Loucy (cell line): ENCODE measurements around the gene NFATC1.

Experiments used
- H2AFZ ChIP-seq: fragments of 200-600 bp; sonication (generic); 2 replicates; pipeline ENCODE4 v1.6.0; 2016; ENCODE audit warnings: antibody characterized with exemption, mild to moderate bottlenecking, low read length, moderate library complexity
- H3F3A ChIP-seq: fragments of 200-600 bp; 2 replicates; pipeline ENCODE4 v1.6.0; 2016; ENCODE audit warnings: antibody characterized with exemption, low read depth, mild to moderate bottlenecking
- H3K27me3 ChIP-seq: fragments of 200-600 bp; sonication (generic); 2 replicates; pipeline ENCODE4 v1.6.1; 2014; ENCODE audit warnings: low read length, mild to moderate bottlenecking; ENCODE audit not compliant: insufficient read depth, poor library complexity, severe bottlenecking
- H3K36me3 ChIP-seq: fragments of 200-600 bp; sonication (generic); 2 replicates; pipeline ENCODE4 v1.6.1; 2016; ENCODE audit warnings: low read length; ENCODE audit not compliant: insufficient read depth
- H3K4me1 ChIP-seq: fragments of 200-600 bp; sonication (generic); 2 replicates; pipeline ENCODE4 v1.5.1; 2014; ENCODE audit warnings: low read length, mild to moderate bottlenecking; ENCODE audit not compliant: insufficient read depth, poor library complexity, severe bottlenecking
- H3K4me2 ChIP-seq: fragments of 200-600 bp; sonication (generic); 2 replicates; pipeline ENCODE4 v1.6.0; 2014; ENCODE audit warnings: antibody characterized with exemption, low read length, low read depth, mild to moderate bottlenecking; ENCODE audit not compliant: poor library complexity, severe bottlenecking
- H3K4me3 ChIP-seq: fragments of 200-600 bp; sonication (generic); 2 replicates; pipeline ENCODE4 v1.5.1; 2014; ENCODE audit warnings: low read length, mild to moderate bottlenecking, mixed read lengths; ENCODE audit not compliant: poor library complexity, severe bottlenecking
- H3K79me2 ChIP-seq: fragments of 200-600 bp; sonication (generic); 2 replicates; pipeline ENCODE4 v1.6.1; 2014; ENCODE audit warnings: low read length; ENCODE audit not compliant: insufficient read depth
- H3K9ac ChIP-seq: fragments of 200-600 bp; sonication (generic); 2 replicates; pipeline ENCODE4 v1.6.0; 2014; ENCODE audit warnings: mild to moderate bottlenecking, low read depth, low read length, moderate library complexity; ENCODE audit not compliant: poor library complexity, severe bottlenecking
- H3K9me2 ChIP-seq: fragments of 200-600 bp; sonication (generic); replicated peaks from 2 replicates; pipeline ENCODE4 v1.6.1; 2016; ENCODE audit warnings: low read depth, low read length, mixed read lengths
- H3K9me3 ChIP-seq: fragments of 200-600 bp; sonication (generic); 2 replicates; pipeline ENCODE4 v1.6.1; 2014; ENCODE audit warnings: mild to moderate bottlenecking, antibody characterized with exemption, low read length, low read depth; ENCODE audit not compliant: insufficient read depth
- H4K20me1 ChIP-seq: fragments of 200-600 bp; sonication (generic); 2 replicates; pipeline ENCODE4 v1.6.0; 2014; ENCODE audit warnings: antibody characterized with exemption, low read length, mild to moderate bottlenecking; ENCODE audit not compliant: insufficient read depth, poor library complexity, severe bottlenecking
- CTCF ChIP-seq: fragments of 200-600 bp; sonication (generic); conservative IDR thresholded peaks from 2 replicates; pipeline ENCODE4 v1.5.1; 2014; ENCODE audit warnings: mild to moderate bottlenecking, antibody characterized with exemption, low read length
- EZH2phosphoT487 ChIP-seq: fragments of 200-600 bp; IDR thresholded peaks from 2 replicates; pipeline ENCODE4 v1.6.1; 2018; ENCODE audit warnings: antibody characterized with exemption, mild to moderate bottlenecking, moderate library complexity, borderline replicate concordance

NFATC1 gene

GRCh38 chr18:79456105-79456980, 60.6 kb downstream of the NFATC1 start:
- Histone ChIP-seq H2AFZ (no peak overlapping the region), H3K4me2 (no peak overlapping the region), H3K9me2 (no peaks in the 10 kb centered on the region), H3K79me2 (no peaks in the 10 kb centered on the region), H3K4me1 (peaks cover 25% of the 10 kb centered on the region), H3K36me3 (peaks cover 29% of the 10 kb centered on the region; the same call in 1 of the 2 replicates), H3K9me3 (no peaks in the 10 kb centered on the region), H3K27me3 (no peaks in the 10 kb centered on the region), H3F3A (no peaks in the 10 kb centered on the region), H3K9ac (no peak overlapping the region), H3K4me3 (no peak overlapping the region), H4K20me1 (no peaks in the 10 kb centered on the region)
- no peak for TF ChIP-seq CTCF
- TF ChIP-seq EZH2phosphoT487: no peak

- no peaks in the 10 kb centered on the region for H3F3A ChIP-seq
- H3K9me3 ChIP-seq: no peaks in the 10 kb centered on the region
- no peaks in the 10 kb centered on the region for H4K20me1 ChIP-seq
- no peak overlapping the region for H2AFZ ChIP-seq
- H3K79me2 ChIP-seq: no peaks in the 10 kb centered on the region
- H3K4me3 ChIP-seq: no peak overlapping the region
- peaks cover 25% of the 10 kb centered on the region for H3K4me1 ChIP-seq
- no peaks in the 10 kb centered on the region for H3K9me2 ChIP-seq
- no peak overlapping the region for H3K9ac ChIP-seq
- peaks cover 27% of the 10 kb centered on the region; the same call in 1 of the 2 replicates for H3K36me3 ChIP-seq
- no peak overlapping the region for H3K4me2 ChIP-seq
- no peaks in the 10 kb centered on the region for H3K27me3 ChIP-seq
- no peak for TF ChIP-seq CTCF
- no peak for TF ChIP-seq EZH2phosphoT487
Observed at GRCh38 chr18:79457239-79457638, 61.5 kb downstream of the NFATC1 start.

- H3K4me2 ChIP-seq: no peak overlapping the region
- H3K79me2 ChIP-seq: no peaks in the 10 kb centered on the region
- TF ChIP-seq CTCF: no peak
- no peak for TF ChIP-seq EZH2phosphoT487
- peaks cover 25% of the 10 kb centered on the region for H3K4me1 ChIP-seq
- no peaks in the 10 kb centered on the region for H3K9me3 ChIP-seq
- no peaks in the 10 kb centered on the region for H4K20me1 ChIP-seq
- H3F3A ChIP-seq: no peaks in the 10 kb centered on the region
- peaks cover 26% of the 10 kb centered on the region; the same call in 1 of the 2 replicates for H3K36me3 ChIP-seq
- no peaks in the 10 kb centered on the region for H3K9me2 ChIP-seq
- no peaks in the 10 kb centered on the region for H3K27me3 ChIP-seq
- no peak overlapping the region for H3K9ac ChIP-seq
- no peak overlapping the region for H3K4me3 ChIP-seq
- no peak overlapping the region for H2AFZ ChIP-seq
Observed at GRCh38 chr18:79457652-79458051, 61.9 kb downstream of the NFATC1 start.
